ENCODE measurements around the gene OR1C1.
"Not testable (repeated sequence)": the region's sequence is repeated elsewhere in the genome, so short reads cannot be mapped to it uniquely, and the experiment has no call there.

Gene OR1C1, protein sequence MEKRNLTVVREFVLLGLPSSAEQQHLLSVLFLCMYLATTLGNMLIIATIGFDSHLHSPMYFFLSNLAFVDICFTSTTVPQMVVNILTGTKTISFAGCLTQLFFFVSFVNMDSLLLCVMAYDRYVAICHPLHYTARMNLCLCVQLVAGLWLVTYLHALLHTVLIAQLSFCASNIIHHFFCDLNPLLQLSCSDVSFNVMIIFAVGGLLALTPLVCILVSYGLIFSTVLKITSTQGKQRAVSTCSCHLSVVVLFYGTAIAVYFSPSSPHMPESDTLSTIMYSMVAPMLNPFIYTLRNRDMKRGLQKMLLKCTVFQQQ

GRCh38 chr1:247760456-247760855, at the start of gene OR1C1:
Gene OR1C1, minus strand, starts transcription at chr1:247760556. Its CDS starts 2,150 bp downstream, at chr1:247758406.
- DNase-seq (ENCODE audit: low read depth): no peak

GRCh38 chr1:247797518-247797917, 37.2 kb upstream of the OR1C1 start:
- DNase-seq (ENCODE audit: low read depth): no peak

DNA sequence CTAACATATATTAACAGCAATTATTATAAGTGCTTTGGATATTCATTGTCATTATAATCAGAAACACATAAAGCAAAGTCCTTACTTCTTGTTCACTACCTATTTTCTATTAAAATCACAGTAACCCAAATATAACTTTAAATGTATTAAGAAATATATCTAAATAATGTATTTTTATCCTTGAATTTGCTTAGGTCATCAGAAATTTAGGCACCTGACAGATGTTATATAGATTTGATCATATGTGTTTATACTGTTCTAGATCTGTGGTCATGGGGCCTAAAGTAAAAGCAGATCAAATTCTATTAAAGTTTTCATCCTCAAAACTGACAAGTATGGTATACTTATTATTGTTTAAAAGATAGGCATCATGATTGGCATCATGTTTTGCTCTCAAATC, 9.2 kb upstream of the OR1C1 start:
- no peak for DNase-seq (ENCODE audit: low read depth)

GRCh38 chr1:247754311-247754710, 6.0 kb downstream of the OR1C1 start:
- not testable (repeated sequence) for DNase-seq (ENCODE audit: low read depth)

DNA sequence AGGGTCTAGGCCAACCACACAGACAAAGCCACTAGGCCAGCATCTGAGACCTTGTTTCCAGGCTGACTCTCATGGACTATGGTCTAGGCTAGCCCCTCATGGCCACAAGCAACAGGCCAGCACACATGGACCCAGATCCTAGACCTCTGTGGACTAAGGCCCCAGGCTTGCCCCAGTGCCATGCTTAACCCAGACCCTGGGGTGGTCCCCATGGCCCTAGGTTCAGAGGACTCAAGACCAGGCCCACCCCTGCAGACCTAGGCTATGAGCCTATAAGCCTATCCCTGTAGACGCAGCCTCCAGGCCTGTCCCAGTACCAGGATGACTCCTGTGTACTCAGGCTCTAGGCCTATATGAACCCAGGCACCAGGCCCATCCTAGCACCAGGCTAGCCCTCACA, 10.5 kb downstream of the OR1C1 start:
- no peak for DNase-seq (ENCODE audit: low read depth)

DNA sequence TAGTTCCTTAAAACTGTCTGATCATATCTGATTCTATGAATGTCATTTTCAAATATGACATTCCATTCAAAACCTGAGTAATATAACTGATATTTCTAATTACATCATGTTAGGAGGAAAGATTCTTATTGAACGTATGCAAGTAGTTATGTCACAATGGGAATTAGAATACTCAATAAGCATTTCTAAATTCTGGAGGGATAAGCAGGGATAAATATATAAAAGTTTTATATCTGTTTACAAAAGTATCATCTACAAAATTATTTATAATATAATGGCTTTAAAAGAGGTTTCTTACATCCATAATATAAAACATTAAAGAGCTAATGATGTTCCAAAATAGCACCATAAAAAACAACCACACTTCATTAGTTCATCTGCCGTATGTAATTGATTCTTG, 12.3 kb downstream of the OR1C1 start, which contains the start of gene OR14A2:
Gene OR14A2 (minus strand): TSS at position 101 of the 400 bp plus-strand sequence.
- DNase-seq (ENCODE audit: low read depth): no peak

- DNase-seq (ENCODE audit: low read depth): no peak
These were observed 12.7 kb downstream of the OR1C1 start for GRCh38 chr1:247747616-247748015.

GRCh38 chr1:247746391-247746935, 13.9 kb downstream of the OR1C1 start:
- DNase-seq (ENCODE audit: low read depth): no peak

DNA sequence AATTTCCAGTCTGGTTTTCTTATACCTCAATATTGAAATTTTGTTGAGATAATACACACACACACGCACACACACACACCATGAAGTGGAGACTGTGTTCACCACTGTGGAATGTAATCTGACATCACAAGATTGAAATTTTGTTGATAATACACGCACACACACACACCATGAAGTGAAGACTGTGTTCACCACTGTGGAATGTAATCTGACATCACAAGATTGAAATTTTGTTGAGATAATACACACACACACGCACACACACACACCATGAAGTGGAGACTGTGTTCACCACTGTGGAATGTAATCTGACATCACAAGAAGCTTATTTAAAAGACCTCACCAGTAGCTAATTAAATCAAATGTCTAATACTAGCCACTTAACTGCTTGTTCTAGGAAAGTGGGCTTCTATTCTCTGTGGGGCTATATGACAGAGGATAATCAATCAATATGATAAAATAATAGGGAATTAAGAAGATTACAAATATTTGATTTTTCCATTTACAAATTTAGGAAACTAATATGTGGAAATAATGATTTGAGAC, 18.1 kb downstream of the OR1C1 start:
- peak; percentile 26 for DNase-seq (ENCODE audit: low read depth)

GRCh38 chr1:247741756-247742155, 18.6 kb downstream of the OR1C1 start:
- DNase-seq (ENCODE audit: low read depth): no peak

DNA sequence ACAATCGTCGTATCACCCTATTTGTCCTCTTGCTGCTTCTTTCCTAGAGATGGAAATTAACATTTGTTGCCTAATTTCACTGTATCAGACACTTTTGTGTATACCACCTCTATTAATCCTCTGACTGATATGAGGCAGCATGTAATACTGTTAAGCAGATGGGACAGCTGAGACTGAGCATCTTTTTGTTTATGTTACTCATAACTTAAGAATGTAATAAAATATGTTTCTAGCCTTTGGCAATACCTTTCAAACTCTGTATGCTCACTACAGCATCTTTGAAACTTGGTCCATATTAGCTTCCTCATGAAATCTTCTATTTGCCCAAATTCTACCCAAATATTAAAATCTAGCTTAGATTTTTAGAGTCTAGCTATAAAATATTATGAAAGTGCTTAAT, 19.6 kb downstream of the OR1C1 start:
- no peak for DNase-seq (ENCODE audit: low read depth)

- no peak for DNase-seq (ENCODE audit: low read depth)
These were observed 22.0 kb downstream of the OR1C1 start, which contains the start of gene OR14K1 for GRCh38 chr1:247738315-247738714. Gene OR14K1, plus strand, starts transcription at chr1:247738615. Its CDS starts 0 bp downstream, at chr1:247738615.

DNA sequence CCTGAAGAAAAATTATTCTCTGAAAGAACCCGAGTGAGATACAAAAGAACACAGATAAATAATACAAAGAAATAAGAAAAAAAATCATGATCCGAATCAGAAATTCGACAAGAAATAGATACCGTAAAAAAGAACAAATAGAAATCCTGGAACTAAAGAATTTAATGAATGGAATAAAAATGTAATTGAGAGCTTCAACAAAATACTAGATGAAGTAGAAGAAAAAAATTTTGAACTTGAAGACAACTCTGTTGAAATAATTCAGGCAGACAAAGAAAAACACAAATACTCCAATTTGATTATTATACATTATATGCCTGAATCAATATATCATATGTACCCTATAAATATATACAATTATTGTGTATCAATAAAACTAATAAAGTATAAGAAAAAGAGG, 39.1 kb downstream of the OR1C1 start:
- no peak for DNase-seq (ENCODE audit: low read depth)

- DNase-seq (ENCODE audit: low read depth): no peak
These were observed 43.8 kb downstream of the OR1C1 start, which contains the start of gene OR6F1 for GRCh38 chr1:247716546-247716945. Gene OR6F1, minus strand, starts transcription at chr1:247716646. Its CDS starts 3,891 bp downstream, at chr1:247712755.

- no peak for DNase-seq (ENCODE audit: low read depth)
These were observed 46.6 kb downstream of the OR1C1 start for GRCh38 chr1:247713753-247714152.

GRCh38 chr1:247710681-247711080, 49.7 kb downstream of the OR1C1 start:
- DNase-seq (ENCODE audit: low read depth): not testable (repeated sequence)

All from non-pigmented ciliary epithelial cell (primary cell).